HEK293T (cell line): ENCODE results near the gene RAB8B.

Experiments used
- CTCF ChIA-PET: fragments of 350-600 bp; formaldehyde crosslinking; extraction: SDS; loops from one replicate; lab custom pipeline; 2021; ENCODE audit warnings: antibody characterized with exemption, inconsistent platforms; lab: Yijun Ruan, JAX
- POLR2A ChIA-PET: fragments of 350-600 bp; formaldehyde crosslinking; extraction: SDS; loops from one replicate; lab custom pipeline; 2020; ENCODE audit warnings: antibody characterized with exemption, inconsistent platforms; lab: Yijun Ruan, JAX
- DNase-seq: peaks from one replicate; pipeline ENCODE4 v3.0.0; 2012; ENCODE audit warnings: mixed read lengths; ENCODE audit errors: extremely low spot score
- ARNT ChIP-seq: fragments of 450-650 bp; IDR thresholded peaks from 2 replicates; pipeline ENCODE4 v1.6.1; 2017; ENCODE audit warnings: mild to moderate bottlenecking
- BHLHE40 ChIP-seq: fragments of 450-650 bp; IDR thresholded peaks from 2 replicates; pipeline ENCODE4 v1.6.1; 2016; ENCODE audit warnings: mild to moderate bottlenecking, moderate library complexity, borderline replicate concordance
- CTBP1 ChIP-seq: fragments of 450-650 bp; IDR thresholded peaks from 2 replicates; pipeline ENCODE4 v1.6.1; 2016; ENCODE audit warnings: borderline replicate concordance
- ELF4 ChIP-seq: fragments of 450-650 bp; IDR thresholded peaks from 2 replicates; pipeline ENCODE4 v1.6.1; 2017; ENCODE audit warnings: antibody characterized with exemption
- FOXA1 ChIP-seq: fragments of 450-650 bp; IDR thresholded peaks from 2 replicates; pipeline ENCODE4 v1.6.1; 2016; ENCODE audit warnings: mild to moderate bottlenecking
- FOXK2 ChIP-seq: fragments of 450-650 bp; IDR thresholded peaks from 2 replicates; pipeline ENCODE4 v1.6.1; 2016; ENCODE audit warnings: mild to moderate bottlenecking
- FOXM1 ChIP-seq: fragments of 450-650 bp; IDR thresholded peaks from 2 replicates; pipeline ENCODE4 v1.6.1; 2017; ENCODE audit warnings: mild to moderate bottlenecking, borderline replicate concordance
- HDGF ChIP-seq: fragments of 450-650 bp; IDR thresholded peaks from 2 replicates; pipeline ENCODE4 v1.6.1; 2017; ENCODE audit warnings: antibody characterized with exemption, borderline replicate concordance
- L3MBTL2 ChIP-seq: fragments of 450-650 bp; conservative IDR thresholded peaks from 2 replicates; pipeline ENCODE4 v1.6.1; 2016; ENCODE audit warnings: mild to moderate bottlenecking
- LEF1 ChIP-seq: fragments of 450-650 bp; IDR thresholded peaks from 2 replicates; pipeline ENCODE4 v1.6.1; 2017; ENCODE audit warnings: mild to moderate bottlenecking, borderline replicate concordance
- NFRKB ChIP-seq: fragments of 450-650 bp; IDR thresholded peaks from 2 replicates; pipeline ENCODE4 v1.6.1; 2016; ENCODE audit warnings: mild to moderate bottlenecking, moderate library complexity
- SP1 ChIP-seq: fragments of 450-650 bp; IDR thresholded peaks from 2 replicates; pipeline ENCODE4 v1.6.1; 2017
- SUZ12 ChIP-seq: fragments of 450-650 bp; IDR thresholded peaks from 2 replicates; pipeline ENCODE4 v1.6.1; 2016; ENCODE audit warnings: mild to moderate bottlenecking
- TARDBP ChIP-seq: fragments of 450-650 bp; IDR thresholded peaks from 2 replicates; pipeline ENCODE4 v1.6.1; 2016
- ZNF384 ChIP-seq: fragments of 450-650 bp; IDR thresholded peaks from 2 replicates; pipeline ENCODE4 v1.6.1; 2016
- TF ChIP-seq, protein P1 (sequence below): fragments of 450-650 bp; IDR thresholded peaks from 2 replicates; pipeline ENCODE4 v1.6.1; 2016

RAB8B gene

DNA sequence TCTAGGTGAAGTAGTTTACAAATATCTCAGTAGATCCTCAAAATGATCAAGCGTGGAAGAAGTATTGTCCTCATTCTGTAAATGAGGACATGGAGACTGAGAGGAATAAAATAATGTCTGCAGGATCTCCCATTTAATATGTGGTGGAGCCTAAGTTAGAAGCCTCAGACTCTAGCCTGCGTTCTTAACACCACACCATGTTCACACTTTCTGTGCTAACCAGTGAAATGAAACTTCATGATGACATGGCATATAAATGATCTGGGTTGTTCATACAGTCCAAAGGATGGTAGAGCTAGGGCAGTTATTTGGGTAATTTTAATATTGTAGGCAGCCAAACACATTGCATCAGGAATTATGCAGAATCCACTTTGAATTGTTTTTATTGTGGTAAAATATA is 62.9 kb downstream of the RAB8B start:
- TF ChIP-seq BHLHE40 (no peak), ARNT (no peak), TARDBP (no peak), SUZ12 (no peak), NFRKB (no peak), CTBP1 (no peak), FOXM1 (no peak), FOXA1 (no peak), LEF1 (no peak)
- TF ChIP-seq, protein P1, sequence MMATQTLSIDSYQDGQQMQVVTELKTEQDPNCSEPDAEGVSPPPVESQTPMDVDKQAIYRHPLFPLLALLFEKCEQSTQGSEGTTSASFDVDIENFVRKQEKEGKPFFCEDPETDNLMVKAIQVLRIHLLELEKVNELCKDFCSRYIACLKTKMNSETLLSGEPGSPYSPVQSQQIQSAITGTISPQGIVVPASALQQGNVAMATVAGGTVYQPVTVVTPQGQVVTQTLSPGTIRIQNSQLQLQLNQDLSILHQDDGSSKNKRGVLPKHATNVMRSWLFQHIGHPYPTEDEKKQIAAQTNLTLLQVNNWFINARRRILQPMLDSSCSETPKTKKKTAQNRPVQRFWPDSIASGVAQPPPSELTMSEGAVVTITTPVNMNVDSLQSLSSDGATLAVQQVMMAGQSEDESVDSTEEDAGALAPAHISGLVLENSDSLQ = no peak
- CTCF ChIA-PET = no interaction called here
- POLR2A ChIA-PET = no interaction called here
- DNase-seq = no peak

DNA sequence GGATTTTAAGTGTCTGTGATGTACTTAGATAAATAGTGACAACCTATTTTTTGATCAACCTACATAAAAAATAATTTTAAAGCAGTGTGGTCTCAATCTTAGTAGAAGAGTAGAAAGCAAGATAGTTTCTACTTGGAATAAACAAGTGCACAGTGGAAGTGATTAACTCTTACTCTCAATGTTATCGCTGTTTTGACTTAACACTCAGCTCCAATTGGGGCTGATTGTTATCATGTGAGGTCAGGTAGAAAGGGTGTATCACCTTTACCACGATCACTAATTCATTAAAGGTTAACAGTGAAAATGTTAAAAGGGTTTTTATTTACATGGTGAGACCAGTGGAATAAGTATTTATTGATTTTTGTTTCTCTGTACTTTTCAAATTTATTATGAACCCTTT is 65.6 kb downstream of the RAB8B start:
- POLR2A ChIA-PET = interaction anchor here (0.6 kb wide), 1 partner anchor 21 kb away, joined by 3 read pairs; no protein-coding TSS in a partner anchor
- TF ChIP-seq ELF4 (no peak), FOXM1 (no peak), SP1 (no peak), ARNT (no peak), HDGF (no peak), SUZ12 (no peak), TARDBP (no peak)
- TF ChIP-seq, protein P1 = no peak
- CTCF ChIA-PET = interaction anchor here (0.9 kb wide), 1 partner anchor 39 kb away, joined by 11 read pairs; no protein-coding TSS in a partner anchor
- no peak for DNase-seq

DNA sequence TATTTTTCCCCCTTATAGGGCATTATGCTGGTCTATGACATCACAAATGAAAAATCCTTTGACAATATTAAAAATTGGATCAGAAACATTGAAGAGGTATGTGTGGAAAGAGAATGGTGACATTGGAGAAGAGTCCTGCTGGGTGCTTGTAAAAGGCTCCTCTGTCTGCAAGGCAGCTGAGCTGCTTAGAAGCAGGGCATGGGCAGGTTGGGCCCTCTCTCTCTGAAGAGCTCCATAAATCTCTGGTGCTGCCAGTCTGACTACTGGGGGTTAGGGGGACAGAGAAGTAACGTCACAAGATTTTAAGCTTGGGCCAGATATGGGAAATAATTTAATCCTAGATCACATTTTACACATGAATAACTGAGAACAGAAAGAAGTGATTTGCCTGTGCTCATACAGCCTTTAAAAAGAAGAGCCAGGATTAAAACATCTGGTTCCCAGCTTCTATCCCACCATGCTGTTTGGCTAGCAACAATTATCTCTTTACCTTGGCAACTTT is 66.1 kb downstream of the RAB8B start:
- DNase-seq = no peak
- CTCF ChIA-PET = interaction anchor here (0.9 kb wide), 1 partner anchor 39 kb away, joined by 11 read pairs; no protein-coding TSS in a partner anchor
- no peak for TF ChIP-seq SUZ12
- no peak for TF ChIP-seq FOXM1
- TF ChIP-seq BHLHE40 = no peak
- no peak for TF ChIP-seq LEF1
- no peak for TF ChIP-seq CTBP1
- TF ChIP-seq SP1 = no peak
- TF ChIP-seq, protein P1 = no peak
- no peak for TF ChIP-seq HDGF
- POLR2A ChIA-PET = interaction anchor here (0.6 kb wide), 1 partner anchor 21 kb away, joined by 3 read pairs; no protein-coding TSS in a partner anchor

DNA sequence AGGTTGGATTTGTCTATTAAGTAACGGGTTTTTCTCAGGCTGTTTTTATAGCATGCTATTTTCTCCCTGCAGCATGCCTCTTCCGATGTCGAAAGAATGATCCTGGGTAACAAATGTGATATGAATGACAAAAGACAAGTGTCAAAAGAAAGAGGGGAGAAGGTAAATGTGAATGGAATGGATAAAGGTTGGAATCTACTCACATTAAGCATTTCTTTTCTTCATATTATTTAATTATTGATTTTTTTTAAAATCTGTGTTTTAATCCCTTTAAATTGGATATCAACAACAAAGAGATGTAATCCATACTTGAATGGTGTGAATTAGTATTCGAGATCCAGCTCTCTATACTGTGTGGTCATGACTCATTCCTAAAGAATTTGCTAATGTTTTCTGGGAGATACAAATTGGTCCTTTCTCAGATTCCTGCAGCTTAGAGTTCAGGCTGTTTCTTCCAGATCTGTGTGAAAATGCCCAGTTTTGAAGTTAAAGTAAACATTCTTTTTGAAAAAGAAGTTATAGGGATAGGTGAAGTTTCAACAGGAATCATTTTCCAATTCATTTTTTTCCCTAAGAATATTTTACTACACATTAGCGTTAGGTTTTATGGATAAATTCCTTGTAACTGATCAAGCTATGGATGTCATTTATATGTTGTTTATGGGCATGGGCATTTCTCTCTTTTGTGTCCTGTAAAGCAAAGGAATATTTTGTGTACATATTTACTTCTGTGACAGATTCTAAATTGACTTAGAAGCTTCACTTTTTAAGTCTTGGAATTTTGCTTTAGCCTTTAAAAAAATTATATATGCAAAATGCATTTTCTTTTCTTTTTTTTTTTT is 67.2 kb downstream of the RAB8B start:
- DNase-seq = no peak
- TF ChIP-seq CTBP1 (no peak), BHLHE40 (no peak), SP1 (no peak), FOXM1 (no peak), ELF4 (no peak), SUZ12 (no peak), L3MBTL2 (no peak), FOXA1 (no peak), TARDBP (no peak), NFRKB (no peak), ZNF384 (no peak), LEF1 (no peak), FOXK2 (no peak), ARNT (no peak), HDGF (no peak)
- TF ChIP-seq, protein P1 = no peak
- ChIA-PET CTCF (interaction anchor here (0.7 kb wide), 1 partner anchor 140 kb away, joined by 3 read pairs; no protein-coding TSS in a partner anchor), POLR2A (interaction anchor here (0.9 kb wide), 1 partner anchor 20 kb away, joined by 3 read pairs; no protein-coding TSS in a partner anchor)

DNA sequence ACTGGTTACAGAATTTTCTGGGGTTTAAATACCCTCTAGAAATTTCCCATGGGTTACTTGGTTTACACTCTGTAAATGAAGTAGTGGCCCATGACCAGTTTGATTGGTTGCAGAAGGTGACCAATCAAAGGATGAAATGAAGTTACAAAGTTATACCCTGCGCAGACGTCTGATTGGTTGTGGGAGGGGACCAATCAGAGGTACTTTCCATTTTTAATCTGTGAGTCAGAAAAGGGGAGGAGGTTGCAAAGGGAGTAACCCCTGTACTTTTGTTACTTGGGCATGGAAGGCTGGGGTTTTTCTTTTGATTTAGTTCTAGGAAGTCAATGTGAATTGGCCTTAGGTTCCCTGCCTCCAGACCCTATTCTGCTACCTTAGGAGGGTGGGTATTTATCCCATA is 69.3 kb downstream of the RAB8B start:
- ChIA-PET CTCF (no interaction called here), POLR2A (no interaction called here)
- TF ChIP-seq, protein P1 = no peak
- TF ChIP-seq LEF1 (no peak), HDGF (no peak), SUZ12 (no peak), BHLHE40 (no peak), L3MBTL2 (no peak), ZNF384 (no peak), SP1 (no peak), CTBP1 (no peak), FOXK2 (no peak), FOXA1 (no peak), ELF4 (no peak), ARNT (no peak), FOXM1 (no peak), TARDBP (no peak), NFRKB (no peak)
- DNase-seq = no peak
